NB4 (cell line): ENCODE results near the gene CDC20.

Experiments used
- DNase-seq: peaks from one replicate; pipeline ENCODE4 v3.0.0; 2010; ENCODE audit warnings: low read depth
- H3K4me3 ChIP-seq: one replicate; pipeline ENCODE4 v1.5.1; 2011; ENCODE audit warnings: mild to moderate bottlenecking, low read depth, low read length, moderate library complexity
- CTCF ChIP-seq: IDR thresholded peaks from one replicate; pipeline ENCODE4 v1.5.1; 2012; ENCODE audit warnings: low read depth, low read length
- MAX ChIP-seq: IDR thresholded peaks from 2 replicates; pipeline ENCODE4 v1.6.1; 2011; ENCODE audit warnings: low read depth, low read length
- MYC ChIP-seq: IDR thresholded peaks from 2 replicates; pipeline ENCODE4 v1.6.1; 2011; ENCODE audit warnings: low read depth, low read length
- POLR2A ChIP-seq: IDR thresholded peaks from 2 replicates; pipeline ENCODE4 v1.6.1; 2011; ENCODE audit warnings: mild to moderate bottlenecking; ENCODE audit not compliant: insufficient read length; ENCODE audit errors: extremely low read depth

CDC20 gene

GRCh38 chr1:43381612-43382011 lies 22.8 kb downstream of the CDC20 start:
- TF ChIP-seq CTCF, result no peak
- TF ChIP-seq MAX, result peak; percentile 78
- TF ChIP-seq POLR2A, result no peak
- peak; percentile 37; the same call in 1 of the 2 replicates for TF ChIP-seq MYC
- DNase-seq, result peak; percentile 82
- H3K4me3 ChIP-seq, result no peak overlapping the region

- no peak overlapping the region for H3K4me3 ChIP-seq
- no peak for DNase-seq
- TF ChIP-seq MAX, result no peak
- no peak for TF ChIP-seq MYC
Observed at GRCh38 chr1:43382027-43382779, 23.4 kb downstream of the CDC20 start.

- no peak for DNase-seq
- no peak for TF ChIP-seq MAX
- no peak for TF ChIP-seq POLR2A
- no peak for TF ChIP-seq CTCF
- TF ChIP-seq MYC, result no peak
- no peak overlapping the region for H3K4me3 ChIP-seq
Observed at GRCh38 chr1:43383449-43383848, 24.7 kb downstream of the CDC20 start.

- no peak overlapping the region for H3K4me3 ChIP-seq
- DNase-seq, result no peak
- TF ChIP-seq MYC (no peak), CTCF (no peak), MAX (no peak), POLR2A (no peak)
Observed at GRCh38 chr1:43386676-43387075, 27.9 kb downstream of the CDC20 start.

GRCh38 chr1:43387976-43388599 lies 29.3 kb downstream of the CDC20 start:
- DNase-seq, result no peak
- H3K4me3 ChIP-seq, result peak overlapping the region; percentile 92

More at GRCh38 chr1:43387976-43388599, 29.3 kb downstream of the CDC20 start:
- no peak for TF ChIP-seq POLR2A
- TF ChIP-seq CTCF, result no peak
- no peak for TF ChIP-seq MYC
- no peak for TF ChIP-seq MAX
